ENCODE measurements around the gene MPRIP. TPM values are rescaled to one million over a fixed set of nuclear protein-coding genes. Genes with fewer than 3 reads are reported as not detected.
A peak's percentile ranks its signal among the peaks of the same experiment; 100 is the strongest.

Gene MPRIP
- total and polyA plus RNA-seq, 7 donors = 43.2 to 113 (median 77.4) TPM

- intact Hi-C loops (cut with DNase I) = no loop called here
- WGBS, 2 donors = 95% methylated on average over 5 of the region's 5 CpGs
- no peak overlapping the region for H3K27ac ChIP-seq
- no peaks in the 10 kb centered on the region for H3K9me3 ChIP-seq
- no peak overlapping the region for H3K4me3 ChIP-seq
- peaks cover 0 to 67% (median 46%) of the 10 kb centered on the region in 4 donors for H3K4me1 ChIP-seq
- H3K36me3 ChIP-seq = no peaks in the 10 kb centered on the region
- TF ChIP-seq POLR2AphosphoS5 (IDR thresholded peaks at IDR 0.05) = no peak
- no peak for TF ChIP-seq POLR2A (IDR thresholded peaks at IDR 0.05)
- no peak for TF ChIP-seq CTCF (IDR thresholded peaks at IDR 0.05)
- TF ChIP-seq EP300 (IDR thresholded peaks at IDR 0.05) = no peak
- H3K27me3 ChIP-seq = no peaks in the 10 kb centered on the region
- DNase-seq = peak; percentile 30
Measured at GRCh38 chr17:17072546-17072945, 30.3 kb downstream of the MPRIP start.

GRCh38 chr17:17073030-17073564, 30.8 kb downstream of the MPRIP start:
- Histone ChIP-seq H3K36me3 (peaks cover 0 to 5% (median 2%) of the 10 kb centered on the region in 4 donors), H3K27ac (no peak overlapping the region), H3K4me3 (no peak overlapping the region), H3K9me3 (no peaks in the 10 kb centered on the region), H3K4me1 (peaks cover 0 to 69% (median 46%) of the 10 kb centered on the region in 4 donors), H3K27me3 (no peaks in the 10 kb centered on the region)
- DNase-seq = peak; percentile 61
- WGBS, 2 donors = 88 to 89% methylated on average over 12 of the region's 12 CpGs
- intact Hi-C loops (cut with DNase I) = no loop called here
- no peak for TF ChIP-seq POLR2A (IDR thresholded peaks at IDR 0.05)
- TF ChIP-seq POLR2AphosphoS5 (IDR thresholded peaks at IDR 0.05) = no peak
- no peak for TF ChIP-seq EP300 (IDR thresholded peaks at IDR 0.05)
- TF ChIP-seq CTCF (IDR thresholded peaks at IDR 0.05) = no peak

GRCh38 chr17:17073581-17074403, 31.5 kb downstream of the MPRIP start:
- H3K27me3 ChIP-seq = no peaks in the 10 kb centered on the region
- no peak overlapping the region for H3K27ac ChIP-seq
- DNase-seq = peak; percentile 61
- H3K36me3 ChIP-seq = peaks cover 0 to 12% (median 4%) of the 10 kb centered on the region in 4 donors
- peaks cover 0 to 75% (median 48%) of the 10 kb centered on the region in 4 donors for H3K4me1 ChIP-seq
- TF ChIP-seq POLR2A (IDR thresholded peaks at IDR 0.05) (no peak), POLR2AphosphoS5 (IDR thresholded peaks at IDR 0.05) (no peak), CTCF (IDR thresholded peaks at IDR 0.05) (no peak), EP300 (IDR thresholded peaks at IDR 0.05) (no peak)
- H3K4me3 ChIP-seq = no peak overlapping the region
- H3K9me3 ChIP-seq = no peaks in the 10 kb centered on the region
- WGBS, 2 donors = 80 to 84% methylated on average over 15 of the region's 15 CpGs
- intact Hi-C loops (cut with DNase I) = no loop called here

GRCh38 chr17:17075125-17075781, 33.0 kb downstream of the MPRIP start:
- TF ChIP-seq POLR2AphosphoS5 (IDR thresholded peaks at IDR 0.05) = peak in 2 of 4 donors; percentile 52 to 57
- no peak for TF ChIP-seq CTCF (IDR thresholded peaks at IDR 0.05)
- H3K36me3 ChIP-seq = peaks cover 0 to 14% (median 5%) of the 10 kb centered on the region in 4 donors
- intact Hi-C loops (cut with DNase I) = no loop called here
- H3K4me1 ChIP-seq = peaks cover 0 to 89% (median 62%) of the 10 kb centered on the region in 4 donors
- peak overlapping the region; percentile 7 to 63 (median 54) for H3K27ac ChIP-seq
- no peaks in the 10 kb centered on the region for H3K27me3 ChIP-seq
- WGBS, 2 donors = 74 to 81% methylated on average over 11 of the region's 11 CpGs
- DNase-seq = peak; percentile 91
- H3K4me3 ChIP-seq = no peak overlapping the region
- no peaks in the 10 kb centered on the region for H3K9me3 ChIP-seq

Data from sigmoid colon (tissue), 7 donors.